ENCODE measurements around the gene PITPNB.

GRCh38 chr22:27919942-27920755, 1.1 kb upstream of the PITPNB start:
- TF ChIP-seq CREB5 (CRISPR knock-in tag; IDR thresholded peaks at IDR 0.05; ENCODE audit: low read depth) (no peak), ZNF565 (CRISPR knock-in tag; conservative IDR thresholded peaks at IDR 0.05; ENCODE audit: low read depth) (no peak), ESRRG (CRISPR knock-in tag; IDR thresholded peaks at IDR 0.05) (no peak), RARB (CRISPR knock-in tag; IDR thresholded peaks at IDR 0.05) (no peak), TCF4 (CRISPR knock-in tag; IDR thresholded peaks at IDR 0.05; ENCODE audit: borderline replicate concordance) (no peak), GLIS3 (CRISPR knock-in tag; IDR thresholded peaks at IDR 0.05) (no peak), CSDC2 (CRISPR knock-in tag; IDR thresholded peaks at IDR 0.05) (no peak), SNAI2 (CRISPR knock-in tag; IDR thresholded peaks at IDR 0.05) (no peak)
- TF ChIP-seq, protein P1, sequence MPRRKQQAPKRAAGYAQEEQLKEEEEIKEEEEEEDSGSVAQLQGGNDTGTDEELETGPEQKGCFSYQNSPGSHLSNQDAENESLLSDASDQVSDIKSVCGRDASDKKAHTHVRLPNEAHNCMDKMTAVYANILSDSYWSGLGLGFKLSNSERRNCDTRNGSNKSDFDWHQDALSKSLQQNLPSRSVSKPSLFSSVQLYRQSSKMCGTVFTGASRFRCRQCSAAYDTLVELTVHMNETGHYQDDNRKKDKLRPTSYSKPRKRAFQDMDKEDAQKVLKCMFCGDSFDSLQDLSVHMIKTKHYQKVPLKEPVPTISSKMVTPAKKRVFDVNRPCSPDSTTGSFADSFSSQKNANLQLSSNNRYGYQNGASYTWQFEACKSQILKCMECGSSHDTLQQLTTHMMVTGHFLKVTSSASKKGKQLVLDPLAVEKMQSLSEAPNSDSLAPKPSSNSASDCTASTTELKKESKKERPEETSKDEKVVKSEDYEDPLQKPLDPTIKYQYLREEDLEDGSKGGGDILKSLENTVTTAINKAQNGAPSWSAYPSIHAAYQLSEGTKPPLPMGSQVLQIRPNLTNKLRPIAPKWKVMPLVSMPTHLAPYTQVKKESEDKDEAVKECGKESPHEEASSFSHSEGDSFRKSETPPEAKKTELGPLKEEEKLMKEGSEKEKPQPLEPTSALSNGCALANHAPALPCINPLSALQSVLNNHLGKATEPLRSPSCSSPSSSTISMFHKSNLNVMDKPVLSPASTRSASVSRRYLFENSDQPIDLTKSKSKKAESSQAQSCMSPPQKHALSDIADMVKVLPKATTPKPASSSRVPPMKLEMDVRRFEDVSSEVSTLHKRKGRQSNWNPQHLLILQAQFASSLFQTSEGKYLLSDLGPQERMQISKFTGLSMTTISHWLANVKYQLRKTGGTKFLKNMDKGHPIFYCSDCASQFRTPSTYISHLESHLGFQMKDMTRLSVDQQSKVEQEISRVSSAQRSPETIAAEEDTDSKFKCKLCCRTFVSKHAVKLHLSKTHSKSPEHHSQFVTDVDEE (CRISPR knock-in tag; IDR thresholded peaks at IDR 0.05) = no peak
